SU-DHL-6 (cell line): ENCODE measurements around the gene ACP5.

Source experiments
- H2AFZ ChIP-seq: fragments of 200-600 bp; sonication (generic); 2 replicates; pipeline ENCODE4 v1.6.1; 2014; ENCODE audit warnings: low read depth, mild to moderate bottlenecking, moderate library complexity, mixed read lengths, antibody characterized with exemption, low read length; ENCODE audit not compliant: severe bottlenecking
- H3F3A ChIP-seq: fragments of 200-600 bp; shearing (Covaris generic); 2 replicates; pipeline ENCODE4 v1.6.0; 2016; ENCODE audit warnings: antibody characterized with exemption, mild to moderate bottlenecking; ENCODE audit not compliant: insufficient read depth
- H3K27ac ChIP-seq: fragments of 200-600 bp; sonication (generic); 2 replicates; pipeline ENCODE4 v1.5.1; 2016; ENCODE audit warnings: low read depth, mild to moderate bottlenecking, low read length, moderate library complexity, mixed read lengths
- H3K27me3 ChIP-seq: fragments of 200-600 bp; sonication (generic), shearing (Covaris generic); 2 replicates; pipeline ENCODE4 v1.6.0; 2014; ENCODE audit warnings: mild to moderate bottlenecking, low read length
- H3K36me3 ChIP-seq: fragments of 200-600 bp; sonication (generic); 2 replicates; pipeline ENCODE4 v1.6.1; 2014; ENCODE audit warnings: mild to moderate bottlenecking, low read length, mixed read lengths
- H3K4me2 ChIP-seq: fragments of 300-600, 200-600 bp; shearing (Covaris generic), sonication (generic); 2 replicates; pipeline ENCODE4 v1.6.0; 2014; ENCODE audit warnings: low read length, low read depth, mild to moderate bottlenecking; ENCODE audit not compliant: poor library complexity, severe bottlenecking
- H3K4me3 ChIP-seq: fragments of 200-600 bp; sonication (generic); 2 replicates; pipeline ENCODE4 v1.5.1; 2014; ENCODE audit warnings: antibody characterized with exemption, low read length, mild to moderate bottlenecking, mixed read lengths; ENCODE audit not compliant: insufficient read depth, poor library complexity, severe bottlenecking
- H3K79me2 ChIP-seq: fragments of 200-600 bp; sonication (generic); 2 replicates; pipeline ENCODE4 v1.6.1; 2014; ENCODE audit warnings: mild to moderate bottlenecking, low read length, moderate library complexity; ENCODE audit not compliant: insufficient read depth
- H3K9ac ChIP-seq: fragments of 200-600 bp; sonication (generic); 2 replicates; pipeline ENCODE4 v1.7.0; 2014; ENCODE audit warnings: mild to moderate bottlenecking, low read length
- H3K9me2 ChIP-seq: fragments of 200-600 bp; sonication (generic); replicated peaks from 2 replicates; pipeline ENCODE4 v1.6.1; 2014; ENCODE audit warnings: low read length; ENCODE audit not compliant: insufficient read depth
- H3K9me3 ChIP-seq: fragments of 200-600 bp; sonication (generic); 2 replicates; pipeline ENCODE4 v1.6.1; 2014; ENCODE audit warnings: low read length, mixed read lengths; ENCODE audit not compliant: insufficient read depth
- H4K20me1 ChIP-seq: fragments of 200-600 bp; sonication (generic); 2 replicates; pipeline ENCODE4 v1.6.1; 2014; ENCODE audit warnings: low read depth, mild to moderate bottlenecking, antibody characterized with exemption, low read length, moderate library complexity, mixed read lengths
- CTCF ChIP-seq: fragments of 200-600 bp; sonication (generic); IDR thresholded peaks from one replicate; pipeline ENCODE4 v1.5.1; 2017; ENCODE audit warnings: antibody characterized with exemption, mild to moderate bottlenecking, low read length, moderate library complexity; ENCODE audit not compliant: insufficient read depth, poor library complexity, severe bottlenecking
- EZH2phosphoT487 ChIP-seq: fragments of 200-600 bp; sonication (generic), shearing (Covaris generic); conservative IDR thresholded peaks from 2 replicates; pipeline ENCODE4 v1.6.1; 2018; ENCODE audit warnings: mild to moderate bottlenecking, antibody characterized with exemption, low read length, moderate library complexity, mixed read lengths

The ACP5 gene

DNA sequence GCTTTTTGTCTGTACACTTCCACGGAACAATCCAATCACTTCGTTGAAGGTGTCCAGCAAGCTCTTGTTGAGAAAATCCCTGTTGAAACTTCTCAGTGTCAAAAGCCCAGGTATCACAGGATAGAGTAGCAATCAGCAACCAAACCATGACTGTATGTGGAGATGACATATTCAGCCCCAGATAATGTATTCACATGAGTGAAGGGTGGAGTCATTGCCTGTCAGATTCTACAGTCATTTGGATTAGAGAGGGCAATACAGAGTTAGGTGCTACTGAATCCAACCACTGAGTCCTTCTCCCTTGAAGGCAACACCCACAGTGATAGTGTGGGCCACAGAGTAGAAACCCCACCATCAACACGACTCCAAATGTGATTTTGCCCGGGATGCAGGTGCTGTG is 43.1 kb upstream of the ACP5 start:
- peaks cover 19% of the 10 kb centered on the region; the same call in 1 of the 2 replicates for H3K9me3 ChIP-seq
- no peak overlapping the region for H3K27ac ChIP-seq
- H3K4me2 ChIP-seq: no peak overlapping the region
- H3K9me2 ChIP-seq: no peaks in the 10 kb centered on the region
- H2AFZ ChIP-seq: no peak overlapping the region
- H3F3A ChIP-seq: no peaks in the 10 kb centered on the region
- no peak overlapping the region for H3K9ac ChIP-seq
- H3K36me3 ChIP-seq: peaks cover 29% of the 10 kb centered on the region
- no peak overlapping the region for H3K4me3 ChIP-seq
- TF ChIP-seq EZH2phosphoT487: no peak
- no peak for TF ChIP-seq CTCF
- no peaks in the 10 kb centered on the region for H3K27me3 ChIP-seq
- no peaks in the 10 kb centered on the region for H4K20me1 ChIP-seq
- no peaks in the 10 kb centered on the region for H3K79me2 ChIP-seq

DNA sequence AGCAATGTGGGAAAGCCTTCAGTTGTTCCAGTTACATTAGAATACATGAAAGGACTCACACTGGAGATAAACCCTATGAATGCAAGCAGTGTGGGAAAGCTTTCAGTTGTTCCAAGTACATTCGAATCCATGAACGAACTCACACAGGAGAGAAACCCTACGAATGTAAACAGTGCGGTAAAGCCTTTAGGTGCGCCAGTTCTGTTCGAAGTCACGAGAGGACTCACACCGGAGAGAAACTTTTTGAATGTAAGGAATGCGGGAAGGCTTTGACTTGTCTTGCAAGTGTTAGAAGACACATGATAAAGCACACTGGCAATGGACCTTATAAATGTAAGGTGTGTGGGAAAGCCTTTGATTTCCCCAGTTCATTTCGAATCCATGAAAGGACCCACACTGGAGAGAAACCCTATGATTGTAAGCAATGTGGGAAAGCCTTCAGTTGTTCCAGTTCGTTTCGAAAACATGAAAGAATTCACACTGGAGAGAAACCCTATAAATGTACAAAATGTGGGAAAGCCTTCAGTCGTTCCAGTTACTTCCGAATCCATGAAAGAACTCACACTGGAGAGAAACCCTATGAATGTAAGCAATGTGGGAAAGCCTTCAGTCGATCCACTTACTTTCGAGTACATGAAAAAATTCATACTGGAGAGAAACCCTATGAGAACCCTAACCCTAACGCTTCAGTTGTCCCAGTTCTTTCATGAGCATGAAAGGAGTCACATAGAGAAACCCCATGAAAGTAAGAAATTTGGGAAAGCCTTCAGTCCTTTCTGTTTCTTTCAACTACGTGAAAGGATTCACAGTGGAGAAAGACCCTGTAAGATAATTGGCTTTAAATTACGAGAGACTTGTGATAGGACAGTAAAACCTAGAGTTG is 40.0 kb upstream of the ACP5 start:
- Histone ChIP-seq H4K20me1 (no peaks in the 10 kb centered on the region), H3K9ac (no peak overlapping the region), H3K36me3 (peaks cover 35% of the 10 kb centered on the region), H3K4me3 (no peak overlapping the region), H3K9me2 (no peaks in the 10 kb centered on the region), H3F3A (no peaks in the 10 kb centered on the region; the same call in 1 of the 2 replicates), H3K27ac (no peak overlapping the region), H3K4me2 (no peak overlapping the region), H2AFZ (no peak overlapping the region), H3K79me2 (no peaks in the 10 kb centered on the region), H3K9me3 (peaks cover 19% of the 10 kb centered on the region; the same call in 1 of the 2 replicates), H3K27me3 (no peaks in the 10 kb centered on the region)
- TF ChIP-seq EZH2phosphoT487: no peak
- no peak for TF ChIP-seq CTCF

DNA sequence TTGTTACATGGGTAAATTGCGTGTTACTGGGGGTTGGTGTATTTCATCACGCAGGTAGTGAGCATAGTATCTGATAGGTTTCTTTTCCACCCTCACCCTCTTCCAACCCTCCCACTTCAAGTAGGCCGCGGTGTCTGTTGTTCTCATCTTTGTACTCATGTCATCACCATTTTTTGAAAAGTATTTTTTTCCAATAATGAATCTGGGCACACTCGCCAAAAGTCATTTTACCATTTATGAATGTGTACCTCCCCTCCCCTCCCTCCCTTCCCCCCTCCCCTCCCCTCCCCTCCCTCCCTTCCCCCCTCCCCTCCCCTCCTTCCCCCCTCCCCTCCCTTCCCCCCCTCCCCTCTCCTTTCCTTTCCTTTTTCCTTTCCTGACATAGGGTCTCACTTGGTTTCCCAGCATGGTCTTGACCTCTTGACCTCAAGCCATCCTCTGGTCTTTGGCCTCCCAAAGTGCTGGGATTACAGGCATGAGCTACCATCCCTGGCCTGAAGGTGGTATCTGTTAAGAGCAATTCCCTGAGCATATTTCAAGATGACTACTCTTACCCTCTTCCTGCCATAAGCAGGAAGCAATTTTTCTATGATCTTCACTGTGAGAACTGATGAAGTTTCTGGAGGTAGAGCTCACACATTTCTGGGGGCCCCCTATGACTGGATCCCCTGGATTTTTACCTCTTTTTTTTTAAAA is 35.5 kb upstream of the ACP5 start:
- Histone ChIP-seq H3K79me2 (no peaks in the 10 kb centered on the region), H3K27ac (no peak overlapping the region), H3K27me3 (no peaks in the 10 kb centered on the region), H4K20me1 (no peaks in the 10 kb centered on the region), H3F3A (no peaks in the 10 kb centered on the region; the same call in 1 of the 2 replicates), H3K9ac (no peak overlapping the region), H3K9me2 (no peaks in the 10 kb centered on the region), H3K4me2 (no peak overlapping the region), H3K36me3 (peaks cover 26% of the 10 kb centered on the region), H3K4me3 (no peak overlapping the region), H3K9me3 (peaks cover 14% of the 10 kb centered on the region; the same call in 1 of the 2 replicates), H2AFZ (no peak overlapping the region)
- TF ChIP-seq CTCF (no peak), EZH2phosphoT487 (no peak)
